Dedifferentiated amniotic fluid mesenchymal stem cell (primary cell): ENCODE results near the gene XRCC5.
"Not testable (repeated sequence)": the region's sequence is repeated elsewhere in the genome, so short reads cannot be mapped to it uniquely, and the experiment has no call there.

Source experiments
- DNase-seq: peaks from one replicate; pipeline ENCODE4 v3.0.0-alpha.2; 2016; ENCODE audit errors: extremely low spot score

XRCC5 gene

GRCh38 chr2:216108967-216109921 lies at the start of gene XRCC5:
Gene XRCC5, plus strand, starts transcription at chr2:216109348. Its CDS starts 89 bp downstream, at chr2:216109437.
- peak; percentile 96 for DNase-seq

- DNase-seq, result no peak
Observed at GRCh38 chr2:216064014-216064630, 45.0 kb upstream of the XRCC5 start.

- DNase-seq, result no peak
Observed at GRCh38 chr2:216064665-216065064, 44.5 kb upstream of the XRCC5 start.

DNA sequence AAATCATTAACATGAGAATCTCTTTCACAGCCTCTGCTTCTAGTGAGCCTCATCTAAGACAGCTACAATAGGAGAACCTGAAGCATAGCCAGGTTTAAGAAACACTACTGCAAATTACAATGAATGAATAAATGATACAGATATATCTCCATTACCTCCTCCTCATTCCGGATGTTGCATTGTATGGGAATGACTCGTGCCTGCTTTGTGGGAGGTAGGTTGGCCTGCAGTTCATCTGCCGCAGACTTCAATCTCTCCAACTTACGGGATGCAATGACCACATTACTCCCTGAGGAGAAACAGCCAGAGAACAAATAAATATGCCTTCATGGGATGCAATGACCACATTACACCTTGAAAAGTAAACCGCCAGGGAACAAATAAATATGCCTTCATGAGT lies 42.9 kb upstream of the XRCC5 start:
- no peak for DNase-seq

DNA sequence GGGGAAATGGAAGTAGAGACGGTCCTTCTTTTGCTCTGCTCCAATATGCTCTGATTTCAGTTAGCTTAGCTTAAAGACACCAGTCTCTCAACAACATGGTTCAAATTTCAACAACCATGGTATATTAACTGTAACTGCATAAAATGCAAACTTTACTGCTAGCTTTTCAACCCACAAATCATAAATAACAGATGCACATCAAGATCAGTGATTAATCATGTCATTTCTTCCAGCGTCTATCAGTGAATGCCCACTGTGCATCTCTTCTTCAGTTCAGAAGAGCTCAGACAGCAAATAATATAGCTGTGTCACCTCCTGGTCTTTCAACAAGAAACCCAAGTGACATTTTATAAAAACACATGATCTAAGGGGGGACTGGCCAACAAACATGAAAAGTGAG lies 40.1 kb upstream of the XRCC5 start:
- DNase-seq, result no peak

DNA sequence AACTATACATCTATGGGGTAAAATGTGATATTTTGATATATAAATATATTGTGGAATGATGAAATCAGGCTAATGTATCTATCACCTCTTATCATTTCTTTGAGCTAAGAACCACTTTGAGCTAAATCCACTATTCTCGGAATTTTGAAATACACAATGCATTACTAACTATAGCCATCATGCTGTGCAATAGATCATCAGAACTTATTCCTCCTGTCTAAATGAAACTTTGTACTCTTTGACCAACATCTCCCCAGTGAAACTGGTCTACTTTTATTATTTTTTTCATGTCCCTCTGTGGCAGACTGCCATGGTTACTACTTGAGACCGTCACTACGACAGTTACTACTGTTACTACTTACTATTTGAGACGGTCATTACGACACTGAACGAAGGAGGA lies 39.0 kb upstream of the XRCC5 start:
- DNase-seq, result no peak

GRCh38 chr2:216071111-216071851 lies 37.9 kb upstream of the XRCC5 start:
- no peak for DNase-seq

DNA sequence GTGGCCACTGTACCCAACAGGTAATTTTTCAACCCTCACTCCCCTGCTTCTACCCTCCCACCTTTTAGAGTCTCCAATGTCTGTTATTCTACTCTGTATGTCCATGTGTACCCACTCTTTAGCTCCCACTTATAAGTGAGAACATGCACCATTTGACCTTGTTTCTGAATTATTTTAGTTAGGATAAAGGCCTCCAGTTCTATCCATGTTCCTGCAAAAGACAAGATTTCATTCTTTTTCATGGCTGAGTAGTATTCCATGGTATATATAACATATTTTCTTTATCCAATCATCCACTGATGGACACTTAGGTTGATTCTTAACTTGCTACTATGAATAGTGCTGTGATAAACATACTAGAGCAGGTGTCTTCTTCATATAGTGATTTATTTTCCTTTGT lies 36.7 kb upstream of the XRCC5 start:
- no peak for DNase-seq

DNA sequence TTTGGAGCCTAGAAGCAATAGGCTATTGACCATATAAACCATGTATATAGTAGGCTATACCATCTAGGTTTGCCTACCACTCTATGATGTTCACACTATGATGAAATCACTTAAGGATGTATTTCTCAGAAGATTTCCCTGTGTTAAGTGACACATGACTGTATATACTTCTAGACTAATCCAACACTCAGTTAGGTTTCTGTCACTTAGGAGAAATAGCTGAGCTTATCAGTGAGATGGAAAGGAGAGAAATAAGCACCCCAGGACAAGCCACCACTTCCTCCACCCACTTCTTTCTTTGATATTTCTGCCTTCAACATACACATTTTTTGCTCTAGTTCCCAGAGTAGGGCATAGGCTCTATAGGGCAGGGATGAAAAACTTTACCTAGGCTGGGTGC lies 35.4 kb upstream of the XRCC5 start:
- no peak for DNase-seq

GRCh38 chr2:216074380-216074779 lies 34.8 kb upstream of the XRCC5 start:
- DNase-seq, result no peak

DNA sequence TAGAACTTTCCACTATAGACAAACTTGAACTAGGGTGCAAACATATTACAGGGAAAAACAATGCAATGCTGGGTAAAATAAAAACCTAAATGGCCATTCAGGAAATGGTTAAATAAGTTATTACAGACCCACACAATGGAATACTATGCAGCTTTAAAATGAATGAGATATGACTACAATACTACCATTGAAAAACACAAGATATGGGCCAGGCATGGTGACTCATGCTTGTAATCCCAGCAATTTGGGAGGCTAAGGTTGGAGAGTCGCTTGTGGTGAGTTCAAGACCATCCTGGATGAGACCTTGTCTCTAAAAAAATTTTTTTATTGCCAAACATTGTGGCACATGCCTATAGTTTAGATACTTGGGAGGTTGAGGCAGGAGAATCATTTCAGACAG lies 34.4 kb upstream of the XRCC5 start:
- DNase-seq, result no peak

- DNase-seq, result no peak
Observed at GRCh38 chr2:216075510-216076485, 33.4 kb upstream of the XRCC5 start.

- DNase-seq, result no peak
Observed at GRCh38 chr2:216078776-216079175, 30.4 kb upstream of the XRCC5 start.

GRCh38 chr2:216080048-216080447 lies 29.1 kb upstream of the XRCC5 start:
- not testable (repeated sequence) for DNase-seq

DNA sequence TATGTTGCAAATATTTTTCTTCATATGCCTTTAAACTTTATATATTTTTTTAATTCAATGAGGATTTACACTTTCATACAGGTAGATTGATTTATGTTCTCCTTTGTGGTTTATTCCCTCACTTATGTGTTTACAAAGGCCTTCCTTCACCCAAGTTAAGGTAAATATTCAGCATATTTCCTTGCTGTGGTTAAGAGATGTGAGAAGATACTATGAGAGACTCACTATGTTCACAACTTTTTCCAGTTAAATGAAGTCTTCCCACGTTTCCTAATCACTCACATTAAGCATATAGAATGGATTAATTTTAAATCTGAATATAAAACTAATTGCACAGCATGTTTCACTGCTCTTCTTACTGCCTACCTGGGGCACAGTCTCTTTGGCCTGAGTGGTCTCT lies 28.1 kb upstream of the XRCC5 start:
- DNase-seq, result no peak

- DNase-seq, result peak; percentile 39
Observed at GRCh38 chr2:216081487-216082116, 27.5 kb upstream of the XRCC5 start, which contains the start of the genes PECR and TMEM169. Gene PECR, minus strand, starts transcription at chr2:216081809. Its CDS starts 68 bp downstream, at chr2:216081741. Gene TMEM169, plus strand, starts transcription at chr2:216081919. Its CDS starts 14,045 bp downstream, at chr2:216095964.

DNA sequence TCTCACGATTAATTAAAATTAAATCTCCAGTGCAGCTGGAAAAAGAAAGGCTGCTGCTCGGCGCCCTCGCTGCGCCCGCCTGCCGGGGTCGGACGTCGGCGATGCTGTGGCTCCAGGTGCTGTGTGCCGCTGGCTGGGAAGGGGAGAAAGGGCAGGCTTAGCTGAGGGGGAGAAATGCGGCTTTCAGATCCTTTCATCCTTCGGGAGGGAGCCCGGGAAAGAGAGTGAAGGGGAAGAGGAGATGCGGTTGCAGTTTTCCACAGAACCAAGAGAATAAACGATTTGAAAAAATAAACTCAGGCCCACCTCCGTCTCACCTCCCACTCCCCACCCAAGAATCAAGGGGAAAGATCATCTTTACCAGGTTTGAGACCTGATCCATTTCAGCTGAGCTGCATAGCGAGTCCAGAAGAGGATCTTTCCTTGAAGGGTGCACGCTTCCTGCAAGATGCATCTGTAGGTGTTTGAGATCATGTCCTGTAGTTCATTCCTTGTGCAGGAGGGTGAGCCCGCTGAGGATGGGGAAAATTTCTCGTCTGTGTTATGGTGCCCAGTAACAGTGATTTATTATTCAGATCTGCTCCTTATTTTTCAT lies 26.9 kb upstream of the XRCC5 start:
- DNase-seq, result no peak

- no peak for DNase-seq
Observed at GRCh38 chr2:216082805-216083204, 26.3 kb upstream of the XRCC5 start.

DNA sequence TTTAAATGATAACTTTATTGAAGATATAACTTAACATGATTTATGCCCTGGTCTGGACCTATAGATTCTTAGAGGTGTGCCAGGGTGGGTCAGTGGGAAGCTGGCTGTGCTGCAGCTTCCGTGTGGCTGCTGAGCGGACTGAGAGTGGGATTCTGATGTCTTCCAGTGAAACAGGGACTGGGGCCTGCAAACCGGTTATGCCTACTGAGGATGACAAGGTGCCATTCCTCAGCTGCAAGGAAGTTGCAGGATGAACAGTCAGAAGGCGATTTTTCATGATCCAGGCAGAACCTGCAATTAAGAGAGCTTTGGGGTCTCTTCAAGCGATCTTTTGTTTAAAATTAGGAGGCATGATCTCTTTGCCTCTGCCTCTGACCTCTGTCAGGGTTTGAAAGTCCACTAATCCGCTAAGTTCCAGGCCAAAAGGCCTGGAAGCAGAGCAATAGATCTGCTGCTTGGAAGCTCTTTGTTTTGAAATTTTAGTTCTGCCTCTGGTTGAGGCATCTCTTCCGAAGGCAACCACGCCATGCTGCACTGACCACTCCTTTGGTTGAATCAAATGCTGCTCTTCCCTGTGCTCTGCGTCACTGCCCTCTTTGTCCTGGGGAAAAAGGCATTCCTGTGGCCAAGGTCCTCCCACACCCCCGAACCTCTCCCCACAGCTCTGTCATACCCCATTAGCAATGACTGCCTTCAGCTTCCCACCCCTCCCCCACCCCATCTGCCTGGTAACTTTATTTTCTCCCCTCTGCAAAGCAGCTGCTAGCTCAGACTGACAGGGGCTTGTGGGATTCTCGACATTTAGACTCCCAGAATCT lies 25.5 kb upstream of the XRCC5 start:
- DNase-seq, result no peak
